ENCODE results near the gene SMYD3. TPM values are rescaled to one million over a fixed set of nuclear protein-coding genes. Genes with fewer than 3 reads are reported as not detected.

The SMYD3 gene
- total RNA-seq, 8 experiments from 2014 or later: 8.8 to 39.7 (median 29.1) TPM

- in situ Hi-C loops (cut with MboI; ENCODE audit: low pct_unique_long_range_greater_than_20kb in 2 of 9, low sequenced_read_pairs in 9 of 9, unreplicated experiment in 9 of 9): no loop called here
- peak in 3 of 8 experiments; percentile 8 to 37 (median 33) for ATAC-seq (replicated peaks in 6 of 8)
- H3K27ac ChIP-seq: no peak overlapping the region
- 23 to 100% (median 84%) methylated on average over 1 to 6 of the region's 6 CpGs; no CpG with 5 or more reads in 1 of the 10 experiments for WGBS, 10 experiments
- H3K4me1 ChIP-seq (replicated peaks in 1 of 2): peaks cover 4 to 15% of the 10 kb centered on the region in 2 donors
- no peak overlapping the region for H3K4me3 ChIP-seq
These were observed 205.4 kb downstream of the SMYD3 start for GRCh38 chr1:246301553-246302250.

GRCh38 chr1:246300626-246301549 lies 206.2 kb downstream of the SMYD3 start:
- no peak for ATAC-seq (replicated peaks in 6 of 8)
- Histone ChIP-seq H3K4me1 (replicated peaks in 1 of 2) (peaks cover 4 to 19% of the 10 kb centered on the region in 2 donors), H3K4me3 (no peak overlapping the region), H3K27ac (no peak overlapping the region)
- 32 to 100% (median 77%) methylated on average over 3 to 6 of the region's 6 CpGs for WGBS, 10 experiments
- in situ Hi-C loops (cut with MboI; ENCODE audit: low pct_unique_long_range_greater_than_20kb in 2 of 9, low sequenced_read_pairs in 9 of 9, unreplicated experiment in 9 of 9): no loop called here

- 47 to 87% (median 77%) methylated on average over 3 to 5 of the region's 5 CpGs for WGBS, 10 experiments
- in situ Hi-C loops (cut with MboI; ENCODE audit: low pct_unique_long_range_greater_than_20kb in 2 of 9, low sequenced_read_pairs in 9 of 9, unreplicated experiment in 9 of 9): loop anchor here in 3 of 9 experiments (25.0 kb wide), 2 partner anchors 140 to 285 kb away; no protein-coding TSS in a partner anchor
- Histone ChIP-seq H3K4me3 (no peak overlapping the region), H3K27ac (no peak overlapping the region), H3K4me1 (replicated peaks in 1 of 2) (peaks cover 4 to 26% of the 10 kb centered on the region in 2 donors)
- ATAC-seq (replicated peaks in 6 of 8): peak in 1 of 8 experiments; percentile 70
These were observed 209.5 kb downstream of the SMYD3 start for GRCh38 chr1:246297279-246298265.

- WGBS, 10 experiments: 41 to 95% (median 83%) methylated on average over 1 to 5 of the region's 5 CpGs
- no peak overlapping the region for H3K27ac ChIP-seq
- in situ Hi-C loops (cut with MboI; ENCODE audit: low pct_unique_long_range_greater_than_20kb in 2 of 9, low sequenced_read_pairs in 9 of 9, unreplicated experiment in 9 of 9): loop anchor here in 3 of 9 experiments (25.0 kb wide), 2 partner anchors 141 to 284 kb away; no protein-coding TSS in a partner anchor
- H3K4me3 ChIP-seq: no peak overlapping the region
- H3K4me1 ChIP-seq (replicated peaks in 1 of 2): peaks cover 5 to 24% of the 10 kb centered on the region in 2 donors
- ATAC-seq (replicated peaks in 6 of 8): peak in 2 of 8 experiments; percentile 33 to 56
These were observed 211.1 kb downstream of the SMYD3 start for GRCh38 chr1:246295968-246296367.

GRCh38 chr1:246295340-246295739 lies 211.7 kb downstream of the SMYD3 start:
- H3K4me3 ChIP-seq: no peak overlapping the region
- H3K27ac ChIP-seq: no peak overlapping the region
- H3K4me1 ChIP-seq (replicated peaks in 1 of 2): peaks cover 10 to 27% of the 10 kb centered on the region in 2 donors
- in situ Hi-C loops (cut with MboI; ENCODE audit: low pct_unique_long_range_greater_than_20kb in 2 of 9, low sequenced_read_pairs in 9 of 9, unreplicated experiment in 9 of 9): loop anchor here in 3 of 9 experiments (25.0 kb wide), 2 partner anchors 142 to 283 kb away; no protein-coding TSS in a partner anchor
- 86 to 100% (median 100%) methylated on average over 1 to 2 of the region's 2 CpGs; no CpG with 5 or more reads in 1 of the 10 experiments for WGBS, 10 experiments
- no peak for ATAC-seq (replicated peaks in 6 of 8)

- ATAC-seq (replicated peaks in 6 of 8): no peak
These were observed 212.8 kb downstream of the SMYD3 start for GRCh38 chr1:246294263-246294662.

GRCh38 chr1:246293366-246294121 lies 213.5 kb downstream of the SMYD3 start:
- in situ Hi-C loops (cut with MboI; ENCODE audit: low pct_unique_long_range_greater_than_20kb in 2 of 9, low sequenced_read_pairs in 9 of 9, unreplicated experiment in 9 of 9): loop anchor here in 3 of 9 experiments (25.0 kb wide), 2 partner anchors 144 to 281 kb away; no protein-coding TSS in a partner anchor
- Histone ChIP-seq H3K4me1 (replicated peaks in 1 of 2) (peaks cover 18 to 29% of the 10 kb centered on the region in 2 donors), H3K4me3 (no peak overlapping the region), H3K27ac (no peak overlapping the region)
- ATAC-seq (replicated peaks in 6 of 8): no peak
- 79 to 100% (median 87%) methylated on average over 2 to 8 of the region's 8 CpGs for whole genome bisulfite sequencing, 10 experiments

More at GRCh38 chr1:246294263-246294662, 212.8 kb downstream of the SMYD3 start:
- H3K4me3 ChIP-seq: no peak overlapping the region
- no peak overlapping the region for H3K27ac ChIP-seq
- WGBS, 10 experiments: 0 to 100% (median 94%) methylated on average over 1 to 2 of the region's 2 CpGs; no CpG with 5 or more reads in 1 of the 10 experiments
- H3K4me1 ChIP-seq (replicated peaks in 1 of 2): peaks cover 18 to 29% of the 10 kb centered on the region in 2 donors
- in situ Hi-C loops (cut with MboI; ENCODE audit: low pct_unique_long_range_greater_than_20kb in 2 of 9, low sequenced_read_pairs in 9 of 9, unreplicated experiment in 9 of 9): loop anchor here in 3 of 9 experiments (25.0 kb wide), 2 partner anchors 143 to 282 kb away; no protein-coding TSS in a partner anchor

- H3K4me1 ChIP-seq (replicated peaks in 1 of 2): peaks cover 16 to 23% of the 10 kb centered on the region in 2 donors
- no peak overlapping the region for H3K27ac ChIP-seq
- ATAC-seq (replicated peaks in 6 of 8): no peak
- H3K4me3 ChIP-seq: no peak overlapping the region
- in situ Hi-C loops (cut with MboI; ENCODE audit: low pct_unique_long_range_greater_than_20kb in 2 of 9, low sequenced_read_pairs in 9 of 9, unreplicated experiment in 9 of 9): loop anchor here in 3 of 9 experiments (25.0 kb wide), 2 partner anchors 145 to 280 kb away; no protein-coding TSS in a partner anchor
- WGBS, 10 experiments: 60 to 100% (median 79%) methylated on average over 1 of the region's 1 CpG; no CpG with 5 or more reads in 4 of the 10 experiments
These were observed 214.5 kb downstream of the SMYD3 start for GRCh38 chr1:246292571-246292970.

GRCh38 chr1:246291127-246291526 lies 216.0 kb downstream of the SMYD3 start:
- H3K4me1 ChIP-seq (replicated peaks in 1 of 2): peaks cover 16 to 21% of the 10 kb centered on the region in 2 donors
- in situ Hi-C loops (cut with MboI; ENCODE audit: low pct_unique_long_range_greater_than_20kb in 2 of 9, low sequenced_read_pairs in 9 of 9, unreplicated experiment in 9 of 9): loop anchor here in 3 of 9 experiments (25.0 kb wide), 2 partner anchors 146 to 279 kb away; no protein-coding TSS in a partner anchor
- peak in 4 of 8 experiments; percentile 71 to 97 (median 91) for ATAC-seq (replicated peaks in 6 of 8)
- H3K27ac ChIP-seq: no peak overlapping the region
- 0 to 89% (median 46%) methylated on average over 1 to 4 of the region's 4 CpGs for WGBS, 10 experiments
- H3K4me3 ChIP-seq: no peak overlapping the region

- Histone ChIP-seq H3K4me3 (no peak overlapping the region), H3K27ac (peak overlapping the region in 1 of 2 donors; percentile 10), H3K4me1 (replicated peaks in 1 of 2) (peaks cover 6 to 11% of the 10 kb centered on the region in 2 donors)
- in situ Hi-C loops (cut with MboI; ENCODE audit: low pct_unique_long_range_greater_than_20kb in 2 of 9, low sequenced_read_pairs in 9 of 9, unreplicated experiment in 9 of 9): loop anchor here in 3 of 9 experiments (25.0 kb wide), 2 partner anchors 153 to 272 kb away; no protein-coding TSS in a partner anchor
- peak in 3 of 8 experiments; percentile 41 to 53 (median 48) for ATAC-seq (replicated peaks in 6 of 8)
- 37 to 85% (median 69%) methylated on average over 1 to 7 of the region's 7 CpGs for WGBS, 10 experiments
These were observed 223.2 kb downstream of the SMYD3 start for GRCh38 chr1:246283771-246284410.
